Neural progenitor cell (in vitro differentiated cells): Measurements from ENCODE around the gene PVALEF. TPM values are rescaled to one million over a fixed set of nuclear protein-coding genes. Genes with fewer than 3 reads are reported as not detected.
A peak's percentile ranks its signal among the peaks of the same experiment; 100 is the strongest.

ENCODE experiments used
- DNase-seq: peaks from one replicate; pipeline ENCODE4 v3.0.0-alpha.2; 2016; ENCODE audit warnings: low spot score
- H2AFZ ChIP-seq: fragments of 200-600 bp; sonication (generic); replicated peaks from 2 replicates; pipeline ENCODE4 v1.6.1; 2016; ENCODE audit warnings: antibody characterized with exemption
- H3F3A ChIP-seq: fragments of 200-600 bp; sonication (generic); 2 replicates; pipeline ENCODE4 v1.6.1; 2016; ENCODE audit warnings: antibody characterized with exemption, low read depth
- H3K27ac ChIP-seq: fragments of 200-600 bp; sonication (generic); 2 replicates; pipeline ENCODE4 v1.5.1; 2016; ENCODE audit warnings: mild to moderate bottlenecking
- H3K27me3 ChIP-seq: fragments of 200-600 bp; sonication (generic); 2 replicates; pipeline ENCODE4 v1.6.1; 2016; ENCODE audit warnings: mild to moderate bottlenecking, moderate library complexity
- H3K36me3 ChIP-seq: fragments of 200-600 bp; sonication (generic); 2 replicates; pipeline ENCODE4 v1.5.1; 2016
- H3K4me1 ChIP-seq: fragments of 200-600 bp; sonication (generic); 2 replicates; pipeline ENCODE4 v1.6.1; 2016; ENCODE audit warnings: mixed run types
- H3K4me2 ChIP-seq: fragments of 200-600 bp; sonication (generic); 2 replicates; pipeline ENCODE4 v1.6.1; 2016
- H3K4me3 ChIP-seq: fragments of 200-600 bp; sonication (generic); 2 replicates; pipeline ENCODE4 v1.5.1; 2016
- H3K79me2 ChIP-seq: fragments of 200-600 bp; sonication (generic); 2 replicates; pipeline ENCODE4 v1.6.1; 2016; ENCODE audit warnings: low read depth
- H3K9ac ChIP-seq: fragments of 200-600 bp; sonication (generic); 2 replicates; pipeline ENCODE4 v1.6.1; 2016
- H3K9me3 ChIP-seq: fragments of 200-600 bp; sonication (generic); 2 replicates; pipeline ENCODE4 v1.5.1; 2016; ENCODE audit warnings: low read depth
- H4K20me1 ChIP-seq: fragments of 200-600 bp; sonication (generic); 2 replicates; pipeline ENCODE4 v1.6.1; 2016; ENCODE audit warnings: low read depth
- H3K27ac Mint-ChIP-seq: 3 replicates; pipeline ENCODE4 v1.8.0; 2021; ENCODE audit warnings: mixed read lengths
- H3K27me3 Mint-ChIP-seq: 2 replicates; pipeline ENCODE4 v1.8.0; 2022; ENCODE audit warnings: low read depth, mild to moderate bottlenecking, inconsistent platforms, moderate library complexity, mixed read lengths; ENCODE audit not compliant: insufficient read depth
- H3K36me3 Mint-ChIP-seq: 3 replicates; pipeline ENCODE4 v1.8.0; 2021; ENCODE audit warnings: mixed read lengths
- H3K4me1 Mint-ChIP-seq: 3 replicates; pipeline ENCODE4 v1.8.0; 2021; ENCODE audit warnings: mixed read lengths
- H3K4me3 Mint-ChIP-seq: 3 replicates; pipeline ENCODE4 v1.8.0; 2021; ENCODE audit warnings: mild to moderate bottlenecking, moderate library complexity, mixed read lengths
- H3K9me3 Mint-ChIP-seq: 3 replicates; pipeline ENCODE4 v1.8.0; 2020; ENCODE audit warnings: mixed read lengths
- CTCF ChIP-seq: fragments of 200-600 bp; sonication (generic); IDR thresholded peaks from 2 replicates; pipeline ENCODE4 v1.5.1; 2017; ENCODE audit warnings: antibody characterized with exemption, mild to moderate bottlenecking
- EZH2 ChIP-seq: fragments of 200-600 bp; sonication (generic); IDR thresholded peaks from 2 replicates; pipeline ENCODE4 v1.6.1; 2017; ENCODE audit warnings: antibody characterized with exemption, mild to moderate bottlenecking, moderate library complexity
- EZH2phosphoT487 ChIP-seq: fragments of 200-600 bp; sonication (generic); IDR thresholded peaks from 2 replicates; pipeline ENCODE4 v1.6.1; 2017; ENCODE audit warnings: antibody characterized with exemption
- total RNA-seq: library from RNA; depleted of rRNA; stranded (reverse); fragments of >200 nt; gene quantifications from 2 replicates; pipeline ENCODE4 v1.2.3, GENCODE V29; 2015; ENCODE audit warnings: low replicate concordance

Gene PVALEF
- total RNA-seq, 1 donor from 2014 or later = not detected

GRCh38 chr17:81129711-81130367, 35.5 kb upstream of the PVALEF start:
- Mint-ChIP-seq H3K27me3 (no peaks in the 10 kb centered on the region), H3K27ac (no peak overlapping the region), H3K9me3 (no peaks in the 10 kb centered on the region), H3K4me3 (no peak overlapping the region), H3K4me1 (peaks cover 5% of the 10 kb centered on the region), H3K36me3 (no peaks in the 10 kb centered on the region)
- Histone ChIP-seq H3K79me2 (no peaks in the 10 kb centered on the region), H4K20me1 (no peaks in the 10 kb centered on the region), H2AFZ (no peak overlapping the region), H3F3A (no peaks in the 10 kb centered on the region), H3K9me3 (no peaks in the 10 kb centered on the region), H3K4me3 (no peak overlapping the region), H3K4me1 (peaks cover 19% of the 10 kb centered on the region), H3K9ac (no peak overlapping the region), H3K36me3 (no peaks in the 10 kb centered on the region), H3K27me3 (no peaks in the 10 kb centered on the region), H3K27ac (no peak overlapping the region), H3K4me2 (no peak overlapping the region)
- no peak for DNase-seq
- TF ChIP-seq EZH2phosphoT487 (no peak), CTCF (no peak), EZH2 (no peak)

GRCh38 chr17:81130385-81131361, 34.6 kb upstream of the PVALEF start:
- H3K4me3 Mint-ChIP-seq = no peak overlapping the region
- DNase-seq = peak; percentile 62
- H3K4me1 ChIP-seq = peaks cover 19% of the 10 kb centered on the region
- no peaks in the 10 kb centered on the region for H3K36me3 ChIP-seq
- no peak overlapping the region for H3K27ac ChIP-seq
- no peaks in the 10 kb centered on the region for H3F3A ChIP-seq
- no peak overlapping the region for H3K9ac ChIP-seq
- H3K79me2 ChIP-seq = no peaks in the 10 kb centered on the region
- H3K4me1 Mint-ChIP-seq = peaks cover 5% of the 10 kb centered on the region
- H3K27ac Mint-ChIP-seq = no peak overlapping the region
- no peaks in the 10 kb centered on the region for H3K27me3 Mint-ChIP-seq
- no peaks in the 10 kb centered on the region for H3K36me3 Mint-ChIP-seq
- H3K9me3 ChIP-seq = no peaks in the 10 kb centered on the region
- no peak overlapping the region for H2AFZ ChIP-seq
- no peaks in the 10 kb centered on the region for H4K20me1 ChIP-seq
- TF ChIP-seq EZH2 (no peak), EZH2phosphoT487 (no peak), CTCF (no peak)
- H3K9me3 Mint-ChIP-seq = no peaks in the 10 kb centered on the region
- H3K4me2 ChIP-seq = no peak overlapping the region
- H3K4me3 ChIP-seq = no peak overlapping the region
- H3K27me3 ChIP-seq = no peaks in the 10 kb centered on the region

GRCh38 chr17:81131486-81132196, 33.7 kb upstream of the PVALEF start:
- Mint-ChIP-seq H3K27me3 (no peaks in the 10 kb centered on the region), H3K27ac (no peak overlapping the region), H3K9me3 (no peaks in the 10 kb centered on the region), H3K36me3 (no peaks in the 10 kb centered on the region), H3K4me3 (peak overlapping the region; percentile 27), H3K4me1 (peaks cover 5% of the 10 kb centered on the region)
- Histone ChIP-seq H3K27ac (no peak overlapping the region), H3K79me2 (no peaks in the 10 kb centered on the region), H3K27me3 (no peaks in the 10 kb centered on the region), H4K20me1 (no peaks in the 10 kb centered on the region), H3K4me1 (peaks cover 19% of the 10 kb centered on the region), H3K9me3 (no peaks in the 10 kb centered on the region), H3K36me3 (no peaks in the 10 kb centered on the region), H3K4me2 (no peak overlapping the region), H2AFZ (no peak overlapping the region), H3K4me3 (no peak overlapping the region), H3K9ac (no peak overlapping the region), H3F3A (no peaks in the 10 kb centered on the region)
- no peak for TF ChIP-seq EZH2phosphoT487
- no peak for TF ChIP-seq EZH2
- DNase-seq = no peak
